GM23248 (cell line): Measurements from ENCODE around the gene CADPS.

Experiments used
- EZH2 ChIP-seq: fragments of 200-600 bp; sonication (generic); IDR thresholded peaks from 2 replicates; pipeline ENCODE4 v1.6.1; 2018; ENCODE audit warnings: antibody characterized with exemption, mild to moderate bottlenecking; ENCODE audit not compliant: insufficient read depth, poor library complexity, severe bottlenecking
- EZH2phosphoT487 ChIP-seq: fragments of 200-600 bp; sonication (generic); IDR thresholded peaks from 2 replicates; pipeline ENCODE4 v1.6.1; 2018; ENCODE audit warnings: antibody characterized with exemption, moderate library complexity, mild to moderate bottlenecking, low read depth; ENCODE audit not compliant: insufficient read depth

- TF ChIP-seq EZH2 (no peak), EZH2phosphoT487 (no peak)
Measured at GRCh38 chr3:62439978-62440377, 435.2 kb downstream of the CADPS start.
